HG03457 (cell line): ENCODE results near the gene C10orf105.

Source experiments
- ATAC-seq: cut with Tn5 transposase; IDR thresholded peaks from one replicate; pipeline ENCODE4 v1.9.1; 2021; ENCODE audit warnings: moderate number of reproducible peaks; ENCODE audit not compliant: unreplicated experiment

Gene C10orf105

DNA sequence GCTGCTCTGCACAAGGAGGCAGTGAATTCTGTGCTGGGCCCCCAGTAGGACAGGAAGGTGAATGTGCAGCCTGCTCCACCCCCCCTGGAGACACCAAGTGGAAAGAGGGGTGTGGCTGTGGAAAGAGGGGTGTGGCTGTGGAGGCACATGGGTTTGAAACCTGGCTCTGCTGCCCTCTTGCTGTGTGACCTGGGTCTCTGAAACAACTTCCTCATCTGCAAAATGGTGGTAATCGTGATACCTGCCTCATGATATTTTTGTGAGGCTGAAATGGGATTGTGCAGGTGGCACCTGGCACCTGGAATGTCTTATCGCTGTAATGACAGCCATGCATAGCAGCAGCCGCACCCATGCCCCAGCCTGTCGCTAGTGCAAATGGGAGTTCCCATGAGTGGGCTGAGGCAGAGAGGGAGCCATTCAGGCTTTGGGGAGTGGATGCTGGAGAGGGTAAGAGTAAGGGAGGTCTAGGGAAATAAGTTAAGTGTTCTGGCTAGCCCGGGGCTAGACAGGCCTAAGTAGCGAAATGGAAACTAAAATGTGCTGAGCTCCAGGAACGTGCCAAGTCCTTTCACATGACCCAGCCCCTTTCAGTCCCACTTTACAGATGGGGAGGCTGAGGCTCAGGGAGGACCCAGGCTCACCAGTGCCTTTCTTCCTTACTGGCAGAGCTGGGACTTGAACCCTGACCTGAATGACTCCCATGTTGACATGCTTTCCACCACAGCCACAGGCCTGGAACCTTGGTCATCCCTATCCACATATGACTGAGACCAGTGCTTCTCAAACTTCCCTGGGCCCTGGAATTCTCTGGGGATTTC, 35.0 kb downstream of the C10orf105 start:
- no peak for ATAC-seq

DNA sequence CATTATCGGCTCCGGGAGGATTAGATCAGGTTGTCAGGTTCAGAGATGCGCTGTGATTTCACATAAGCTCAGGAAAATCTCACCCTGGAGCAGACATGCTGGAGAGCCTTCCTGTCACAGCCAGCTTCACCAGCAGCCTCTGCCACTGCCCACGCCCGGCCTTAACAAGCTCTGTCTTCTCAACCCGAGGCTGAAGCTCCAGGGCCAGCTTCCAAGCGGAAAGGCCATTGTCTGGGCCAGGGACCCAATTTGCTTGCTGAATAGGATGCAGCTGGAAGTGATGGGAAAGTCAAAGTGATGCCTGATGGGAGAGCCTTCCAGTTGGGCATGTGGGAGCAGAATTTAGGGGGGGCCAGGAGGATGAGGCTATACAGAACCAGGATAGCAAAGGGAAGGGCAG, 36.3 kb downstream of the C10orf105 start:
- ATAC-seq: no peak

DNA sequence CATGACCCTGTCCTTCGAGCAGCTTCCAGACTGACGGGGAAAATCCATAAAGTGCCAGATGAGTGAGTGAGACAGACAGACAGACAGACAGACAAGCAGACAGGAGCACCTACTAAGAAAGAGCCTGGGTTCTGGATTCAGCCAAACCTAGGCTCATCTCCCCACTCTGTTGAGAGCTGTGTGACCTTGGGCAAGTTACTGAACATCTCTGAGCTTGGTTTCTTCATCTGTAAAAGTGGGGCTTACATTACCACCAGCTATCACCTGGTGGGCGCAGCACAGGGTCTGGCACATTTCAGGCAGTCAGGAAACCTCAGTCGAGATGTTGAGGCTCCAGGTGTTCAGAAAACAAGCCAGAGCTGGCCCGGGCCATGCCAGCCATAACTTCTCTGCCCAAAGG, 37.6 kb downstream of the C10orf105 start:
- no peak for ATAC-seq

DNA sequence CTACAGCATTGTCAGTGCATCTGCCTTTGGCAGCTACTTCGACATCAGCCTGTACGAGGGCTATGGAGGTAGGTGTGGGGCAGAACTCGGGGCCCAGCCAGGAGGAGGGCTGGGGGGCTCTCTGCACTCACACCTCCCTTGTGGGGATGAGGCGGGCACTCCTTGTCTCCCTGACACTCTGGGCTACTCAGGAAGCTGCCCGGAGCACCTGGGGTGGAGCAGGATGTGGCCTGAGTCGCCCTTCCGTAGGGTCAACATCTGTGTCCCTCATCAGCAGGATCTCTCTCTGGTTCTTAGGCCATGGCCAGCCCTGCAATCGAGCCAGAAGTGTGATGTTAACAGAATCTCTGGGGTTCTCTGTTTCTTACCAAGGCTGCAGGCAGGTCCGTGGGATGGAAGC, 40.2 kb downstream of the C10orf105 start:
- no peak for ATAC-seq

DNA sequence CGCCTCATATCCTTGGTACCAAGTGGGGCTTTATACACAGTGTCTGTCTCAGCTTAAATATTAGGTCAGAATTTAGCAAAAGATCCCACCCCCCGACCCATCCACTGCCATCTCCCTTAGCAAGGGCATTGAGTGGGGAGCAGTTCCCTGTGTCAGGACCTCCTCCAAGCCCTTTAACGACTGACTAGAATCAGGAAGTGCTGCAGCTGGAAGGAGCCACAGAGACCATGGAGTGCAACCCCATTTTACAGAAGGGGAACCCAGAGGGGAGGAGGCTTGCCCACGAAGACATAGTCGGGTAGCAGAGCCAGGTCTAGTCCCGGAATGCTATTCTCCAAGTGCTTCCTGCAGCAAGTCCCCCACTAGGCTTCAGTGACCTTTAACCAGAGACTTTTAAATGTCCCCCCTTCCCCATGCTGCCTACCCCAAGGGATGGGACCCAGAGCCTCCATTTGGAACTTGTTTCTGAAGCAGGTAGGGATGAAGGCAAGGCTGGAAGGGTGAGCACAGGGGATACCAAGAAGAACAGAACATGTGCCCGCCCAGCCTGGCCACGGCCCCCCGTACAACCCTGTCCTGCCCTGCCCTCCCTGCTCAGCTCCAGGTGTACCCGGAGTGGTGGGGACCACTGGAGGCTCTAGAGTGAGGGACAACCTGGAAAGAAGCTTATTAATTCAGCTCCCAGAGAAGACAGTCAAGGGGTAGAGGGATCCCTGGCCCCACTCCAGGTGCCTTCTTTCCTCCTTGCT, 41.3 kb downstream of the C10orf105 start:
- no peak for ATAC-seq

DNA sequence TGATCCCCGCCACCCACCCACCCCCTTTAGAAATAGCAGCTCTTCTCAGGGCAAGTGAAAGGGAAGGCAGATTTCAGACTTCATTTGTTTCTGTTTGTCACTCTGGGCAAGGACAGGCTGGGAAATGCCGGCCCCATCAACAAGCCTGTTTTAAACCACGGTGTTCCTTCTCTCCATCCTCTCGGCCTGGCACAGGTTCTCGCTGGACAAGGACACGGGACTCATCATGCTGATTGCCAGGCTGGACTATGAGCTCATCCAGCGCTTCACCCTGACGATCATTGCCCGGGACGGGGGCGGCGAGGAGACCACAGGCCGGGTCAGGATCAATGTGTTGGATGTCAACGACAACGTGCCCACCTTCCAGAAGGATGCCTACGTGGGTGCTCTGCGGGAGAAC, 42.3 kb downstream of the C10orf105 start:
- ATAC-seq: no peak

DNA sequence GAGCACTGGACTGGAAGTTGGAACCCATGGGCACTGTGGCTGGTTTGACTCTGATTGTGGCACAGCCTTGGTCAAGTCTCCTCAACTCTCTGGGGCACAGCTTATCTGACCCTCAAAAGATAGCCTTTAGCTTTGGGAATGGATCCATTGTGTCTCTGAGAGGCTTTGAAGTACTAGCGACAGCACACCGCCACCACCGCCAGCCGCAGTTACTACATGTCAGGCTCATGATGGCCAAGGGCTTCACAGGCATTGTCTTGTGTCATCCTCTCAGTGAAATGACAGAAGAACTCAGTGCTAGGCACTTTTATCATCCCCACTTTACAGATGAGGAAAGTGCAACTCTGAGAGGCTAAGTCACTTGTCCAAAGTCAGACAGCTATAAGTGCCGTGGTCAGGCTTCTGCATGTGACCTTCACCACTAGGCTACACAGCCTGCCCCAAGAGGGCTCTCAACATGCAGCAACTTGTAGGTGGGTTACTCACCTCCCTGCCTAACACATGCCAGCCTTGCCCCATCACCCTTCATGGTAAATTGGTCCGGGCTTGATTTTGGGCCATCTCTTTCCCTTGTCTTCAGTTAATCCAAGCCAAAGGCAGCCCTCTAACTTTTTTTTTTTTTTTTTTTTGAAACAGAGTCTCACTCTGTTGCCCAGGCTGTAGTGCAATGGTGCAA, 44.1 kb downstream of the C10orf105 start:
- ATAC-seq: no peak

DNA sequence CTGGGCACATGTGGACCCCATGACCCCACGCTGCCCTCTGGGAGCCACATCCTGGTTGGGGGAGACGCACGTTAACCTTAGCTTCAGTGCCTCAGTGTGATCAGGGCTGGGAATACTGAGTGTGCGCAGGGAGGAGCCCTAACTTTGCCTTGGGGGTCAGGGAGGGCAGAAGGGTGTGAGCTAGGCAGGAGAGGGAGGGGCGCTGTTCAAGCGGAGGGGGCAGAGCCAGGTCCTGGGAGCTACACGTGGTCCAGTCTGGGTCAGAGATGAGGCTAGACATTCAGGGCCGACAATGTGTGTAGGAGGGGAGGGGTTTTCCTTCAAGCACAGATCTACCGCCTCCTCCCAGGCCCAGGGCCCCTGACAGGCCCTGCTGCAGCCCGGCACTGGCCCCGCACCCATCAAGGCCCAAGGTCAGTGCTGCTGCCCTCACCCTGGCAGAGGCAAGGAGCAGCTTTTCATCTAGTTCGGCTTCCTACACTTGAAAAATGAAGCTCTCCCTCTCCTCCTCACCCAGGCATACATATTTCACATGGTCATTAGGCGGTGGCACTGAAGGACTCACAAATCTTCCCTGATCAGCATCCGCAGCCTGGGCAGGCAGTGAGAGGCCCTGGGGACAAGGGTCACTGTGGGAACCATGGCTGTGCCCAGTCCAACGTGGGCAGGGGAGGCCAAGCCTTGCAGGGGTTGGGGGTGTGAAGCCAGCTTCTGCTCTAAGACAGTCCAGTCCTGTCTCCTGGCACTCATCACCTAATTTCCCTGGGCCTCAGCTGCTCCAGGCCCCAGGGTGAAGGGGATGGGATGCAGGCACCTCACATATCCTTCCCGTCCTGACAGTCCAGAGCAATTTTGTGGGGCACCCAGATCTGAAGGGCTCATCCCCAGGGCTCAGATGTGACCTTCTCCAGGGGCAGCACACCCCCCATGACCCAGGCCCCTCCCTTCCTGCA, 47.3 kb downstream of the C10orf105 start:
- ATAC-seq: no peak

DNA sequence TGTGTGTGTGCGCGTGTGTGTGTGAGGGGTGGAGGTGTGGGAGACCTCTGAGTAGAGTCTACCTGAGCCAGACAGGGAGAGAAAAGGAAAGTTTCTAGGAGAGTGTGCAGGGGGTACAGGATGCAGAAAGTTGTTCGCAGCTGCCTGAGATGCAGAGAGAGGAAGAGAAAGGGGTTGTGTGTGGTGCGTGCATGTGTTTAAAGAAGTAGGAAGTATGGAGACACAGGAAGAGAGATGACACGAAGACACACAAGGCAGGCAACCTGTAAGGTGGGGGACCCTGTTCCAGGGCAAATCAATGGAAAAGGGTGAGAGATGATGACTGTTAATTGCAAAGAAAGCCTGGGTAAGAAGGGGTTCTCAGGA, 52.2 kb downstream of the C10orf105 start:
- no peak for ATAC-seq

DNA sequence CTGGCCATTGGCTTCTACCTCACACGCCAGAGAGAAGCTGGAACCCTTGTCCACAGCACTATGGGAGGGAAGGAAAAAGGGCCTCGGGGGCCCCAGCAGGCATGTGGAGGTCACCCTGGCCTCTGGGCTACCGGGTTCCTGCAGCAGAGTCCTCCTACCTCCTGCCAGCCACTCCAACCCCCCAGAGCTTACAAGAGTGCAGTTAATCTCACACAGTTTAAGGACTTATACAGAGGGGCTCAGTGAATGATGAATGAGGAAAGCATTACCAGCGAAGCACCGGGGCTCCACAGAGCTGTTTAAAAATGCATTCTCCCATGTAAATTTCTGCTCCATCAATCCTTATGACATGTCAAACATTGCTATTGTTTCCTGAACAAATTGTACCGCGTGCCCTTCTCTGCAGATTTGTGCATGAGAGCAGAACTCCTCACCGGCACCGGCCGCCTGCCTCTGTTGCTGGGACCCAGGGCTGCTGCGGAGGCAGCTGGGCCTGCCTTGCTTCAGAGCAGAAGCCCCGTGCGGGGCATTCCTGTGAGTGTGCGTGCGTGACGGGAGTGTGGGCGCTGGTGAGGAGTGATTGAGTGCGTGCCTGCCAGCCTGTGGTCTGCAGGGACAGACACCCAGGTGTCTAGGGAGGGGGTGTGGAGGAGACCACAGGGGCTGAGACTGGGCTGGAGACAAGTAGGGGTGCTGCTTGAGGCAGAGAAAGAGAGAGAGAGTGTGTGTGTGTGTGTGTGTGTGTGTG, 52.8 kb downstream of the C10orf105 start:
- no peak for ATAC-seq

DNA sequence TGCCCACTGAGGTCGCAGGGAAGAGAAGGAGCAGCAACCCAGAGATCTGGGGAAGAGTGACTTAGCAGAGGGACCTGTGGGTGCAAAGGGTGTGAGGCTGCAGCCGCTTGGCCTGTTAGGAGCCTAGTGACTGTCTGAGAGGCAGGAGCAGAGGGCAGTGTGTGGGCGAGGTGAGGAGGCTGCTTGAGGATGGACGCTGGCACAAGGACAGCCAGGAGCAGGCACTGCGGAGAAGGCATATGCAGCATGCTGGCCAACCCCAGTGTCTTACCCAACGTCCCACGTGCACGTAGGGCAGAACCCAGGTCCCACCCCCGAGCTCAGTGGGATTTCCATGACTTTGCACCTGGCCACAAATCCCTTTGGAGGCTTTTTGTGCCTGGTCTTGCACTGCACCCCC, 54.1 kb downstream of the C10orf105 start:
- ATAC-seq: no peak

DNA sequence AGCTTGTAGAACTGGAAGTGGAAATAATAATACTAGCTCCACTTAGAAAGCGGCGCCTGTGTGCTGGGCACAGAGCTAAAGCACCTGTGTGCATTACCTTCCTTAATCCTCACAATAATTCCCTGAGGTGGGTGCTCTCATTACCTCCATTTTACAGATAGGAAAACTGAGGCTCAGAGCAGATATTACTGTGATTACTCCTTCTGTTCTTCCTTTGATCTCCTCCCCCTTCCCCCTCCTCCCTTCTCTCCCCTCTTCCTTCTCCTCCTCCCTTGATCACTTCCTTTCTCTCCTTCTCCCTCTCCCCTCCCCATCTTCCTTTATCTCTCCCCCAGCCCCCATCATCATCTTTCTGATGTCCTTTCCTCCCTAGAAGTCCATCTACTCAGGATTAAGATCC, 55.0 kb downstream of the C10orf105 start:
- no peak for ATAC-seq

DNA sequence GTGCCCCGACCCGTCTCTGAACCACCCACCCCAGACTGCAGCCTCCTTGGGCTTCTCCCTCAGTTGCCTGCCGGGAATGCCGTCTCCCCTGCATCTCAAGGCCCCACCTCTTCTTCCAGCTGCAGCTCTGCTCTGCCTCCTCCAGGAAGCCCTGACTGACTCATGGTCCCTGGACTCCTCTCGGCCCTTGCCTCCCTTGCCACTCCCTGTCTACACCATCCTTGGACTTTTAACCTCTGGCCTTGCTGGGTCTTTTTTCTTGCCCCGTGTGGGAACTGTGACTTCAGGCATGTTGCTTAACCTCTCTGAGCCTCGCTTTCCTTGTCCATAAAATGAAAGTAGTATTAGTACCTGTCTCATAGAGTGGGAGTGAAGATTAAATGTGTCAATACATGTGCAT, 56.3 kb downstream of the C10orf105 start:
- ATAC-seq: no peak

DNA sequence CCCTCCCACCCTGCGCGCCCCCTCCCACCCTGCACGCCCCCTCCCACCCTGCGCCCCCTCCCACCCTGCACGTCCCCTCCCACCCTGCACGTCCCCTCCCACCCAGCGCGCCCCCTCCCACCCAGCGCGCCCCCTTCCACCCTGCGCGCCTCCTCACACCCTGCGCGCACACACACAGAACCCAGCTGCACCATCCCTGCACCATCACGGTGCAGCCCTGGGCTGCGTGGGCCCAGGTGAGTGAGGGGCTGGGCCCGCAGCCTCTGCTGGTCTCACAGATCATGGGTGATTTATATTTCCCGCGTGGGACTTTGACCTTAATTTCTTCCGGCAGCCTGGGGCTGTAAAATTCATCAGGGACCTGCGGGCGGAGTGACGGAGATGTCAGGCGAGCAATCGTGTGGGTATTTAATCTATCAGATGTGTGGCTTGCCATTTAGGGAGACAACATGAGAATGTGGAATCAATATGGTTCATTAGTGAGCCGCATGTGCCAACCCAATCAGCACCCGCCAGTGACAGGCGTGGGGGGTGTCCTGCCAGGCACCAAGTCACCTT, 57.7 kb downstream of the C10orf105 start:
- ATAC-seq: no peak
